Kidney glomerular epithelial cell (primary cell): ENCODE measurements around the gene CTTNBP2NL.

Source experiments
- DNase-seq: peaks from one replicate; lab custom pipeline; 2025; lab: John Stamatoyannopoulos, UW

CTTNBP2NL gene

GRCh38 chr1:112507336-112507735, 111.3 kb downstream of the CTTNBP2NL start:
- DNase-seq = no peak

GRCh38 chr1:112507921-112508277, 111.9 kb downstream of the CTTNBP2NL start:
- no peak for DNase-seq

GRCh38 chr1:112508278-112509004, 112.4 kb downstream of the CTTNBP2NL start, which contains the start of gene WNT2B:
WNT2B (plus strand) TSS chr1:112508965; CDS start chr1:112509263, 298 bp downstream.
- DNase-seq = no peak

- no peak for DNase-seq
Measured at GRCh38 chr1:112509005-112509659, 113.1 kb downstream of the CTTNBP2NL start.

GRCh38 chr1:112509660-112510178, 113.7 kb downstream of the CTTNBP2NL start:
- DNase-seq = no peak

GRCh38 chr1:112510340-112510739, 114.3 kb downstream of the CTTNBP2NL start:
- no peak for DNase-seq
